Hepatic stellate cell (primary cell): ENCODE results near the gene SV2B.

Source experiments
- DNase-seq: peaks from one replicate; pipeline ENCODE4 v3.0.0; 2011; ENCODE audit warnings: low spot score

The SV2B gene

GRCh38 chr15:91193378-91193720 is 93.3 kb downstream of the SV2B start:
- no peak for DNase-seq

- DNase-seq: no peak
Observed at GRCh38 chr15:91196127-91196526, 96.1 kb downstream of the SV2B start.

GRCh38 chr15:91196768-91197167 is 96.7 kb downstream of the SV2B start:
- DNase-seq: no peak

GRCh38 chr15:91199511-91199910 is 99.5 kb downstream of the SV2B start:
- no peak for DNase-seq

GRCh38 chr15:91200101-91200754 is 100.2 kb downstream of the SV2B start:
- no peak for DNase-seq

GRCh38 chr15:91202510-91203102 is 102.5 kb downstream of the SV2B start:
- DNase-seq: no peak

GRCh38 chr15:91203619-91204203 is 103.7 kb downstream of the SV2B start:
- DNase-seq: no peak

- no peak for DNase-seq
Observed at GRCh38 chr15:91208371-91208770, 108.3 kb downstream of the SV2B start.

GRCh38 chr15:91209318-91209717 is 109.3 kb downstream of the SV2B start:
- no peak for DNase-seq

GRCh38 chr15:91209726-91210125 is 109.7 kb downstream of the SV2B start:
- no peak for DNase-seq

GRCh38 chr15:91214675-91215590 is 114.9 kb downstream of the SV2B start:
- DNase-seq: no peak

- no peak for DNase-seq
Observed at GRCh38 chr15:91216000-91216399, 115.9 kb downstream of the SV2B start.

- no peak for DNase-seq
Observed at GRCh38 chr15:91219206-91219605, 119.1 kb downstream of the SV2B start.

- no peak for DNase-seq
Observed at GRCh38 chr15:91222052-91222451, 122.0 kb downstream of the SV2B start.

- no peak for DNase-seq
Observed at GRCh38 chr15:91223863-91224262, 123.8 kb downstream of the SV2B start.

GRCh38 chr15:91224755-91225380 is 124.8 kb downstream of the SV2B start:
- peak; percentile 26 for DNase-seq

GRCh38 chr15:91225741-91226140 is 125.7 kb downstream of the SV2B start:
- DNase-seq: no peak

GRCh38 chr15:91227117-91227516 is 127.1 kb downstream of the SV2B start:
- DNase-seq: no peak

- no peak for DNase-seq
Observed at GRCh38 chr15:91227766-91228165, 127.7 kb downstream of the SV2B start.

- no peak for DNase-seq
Observed at GRCh38 chr15:91228383-91228782, 128.3 kb downstream of the SV2B start.

GRCh38 chr15:91228890-91229289 is 128.8 kb downstream of the SV2B start:
- no peak for DNase-seq

- DNase-seq: no peak
Observed at GRCh38 chr15:91231703-91232102, 131.6 kb downstream of the SV2B start.
